ENCODE measurements around the gene IRF5. TPM values are rescaled to one million over a fixed set of nuclear protein-coding genes. Genes with fewer than 3 reads are reported as not detected.
A peak's percentile ranks its signal among the peaks of the same experiment; 100 is the strongest.

The IRF5 gene
- polyA plus RNA-seq, 4 donors: 3.3 to 17.3 (median 6.2) TPM

DNA sequence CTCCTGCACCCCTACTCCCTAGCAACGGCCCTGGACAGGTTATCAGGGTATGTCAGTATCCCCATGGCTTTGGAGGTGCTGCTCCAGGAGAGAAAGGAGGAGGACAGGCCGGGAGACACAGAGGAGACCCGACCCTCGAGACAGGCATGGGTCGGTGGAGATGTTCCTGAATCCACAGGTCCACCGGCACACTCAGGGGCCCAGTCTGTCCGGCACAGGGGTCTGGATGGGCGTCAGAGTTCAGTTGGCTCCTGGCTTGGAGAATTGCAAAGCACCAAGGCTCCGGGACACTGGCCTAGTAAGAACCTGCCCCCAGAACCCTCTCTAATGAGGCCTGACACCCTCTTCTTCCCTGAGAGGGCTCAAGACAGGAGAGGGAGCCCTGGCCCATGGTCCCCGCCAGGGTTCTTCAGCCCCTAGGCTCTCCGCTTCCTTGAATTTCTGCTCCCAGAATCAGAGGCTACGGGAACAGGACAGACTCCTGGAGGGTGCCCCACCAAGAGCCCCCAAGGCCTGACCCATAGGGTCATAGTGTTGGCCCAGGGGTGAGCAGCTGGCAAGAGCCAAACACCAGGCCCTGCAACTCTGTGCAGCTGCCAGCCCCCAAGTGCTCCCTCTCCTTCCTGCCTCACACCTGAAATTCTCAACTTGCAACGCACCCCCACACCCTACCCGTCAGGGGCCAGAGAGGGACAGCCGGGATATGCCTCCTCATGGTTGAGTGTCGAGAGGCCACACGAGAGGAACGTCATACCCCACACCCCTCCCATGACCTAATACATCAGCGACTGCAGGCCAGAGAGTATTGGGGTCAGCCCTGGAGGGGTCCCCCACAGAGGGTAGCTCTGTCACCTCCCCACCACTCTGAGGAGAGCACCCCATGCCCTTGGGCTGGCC is 5.5 kb upstream of the IRF5 start:
- no peaks in the 10 kb centered on the region for H3K27me3 ChIP-seq (ENCODE audit: control insufficient read depth in 3 of 3, insufficient read depth in 3 of 3, low read length in 3 of 3)
- DNase-seq: no peak
- FAIRE-seq: no peak
- H3K4me3 ChIP-seq (ENCODE audit: low read depth in 1 of 3, low read length in 3 of 3): no peak overlapping the region
- 89 to 93% (median 89%) methylated on average over 19 of the region's 19 CpGs for WGBS, 3 donors
- no peaks in the 10 kb centered on the region for H3K9me3 ChIP-seq (ENCODE audit: control insufficient read depth in 2 of 2, insufficient read depth in 1 of 2, low read depth in 1 of 2, low read length in 1 of 2)
- H3K4me1 ChIP-seq (ENCODE audit: control insufficient read depth in 3 of 3, insufficient read depth in 2 of 3, low read depth in 1 of 3, low read length in 2 of 3): peaks cover 0 to 17% (median 0%) of the 10 kb centered on the region in 3 donors
- no peak overlapping the region for H3K27ac ChIP-seq (ENCODE audit: low read depth in 1 of 3, low read length in 2 of 3)
- no peaks in the 10 kb centered on the region for H3K36me3 ChIP-seq (ENCODE audit: control insufficient read depth in 3 of 3, insufficient read depth in 2 of 3, low read depth in 1 of 3, low read length in 3 of 3)

GRCh38 chr7:128932862-128933179 is 4.9 kb upstream of the IRF5 start:
- Histone ChIP-seq H3K27ac (ENCODE audit: low read depth in 1 of 3, low read length in 2 of 3) (no peak overlapping the region), H3K9me3 (ENCODE audit: control insufficient read depth in 2 of 2, insufficient read depth in 1 of 2, low read depth in 1 of 2, low read length in 1 of 2) (no peaks in the 10 kb centered on the region), H3K4me3 (ENCODE audit: low read depth in 1 of 3, low read length in 3 of 3) (no peak overlapping the region), H3K4me1 (ENCODE audit: control insufficient read depth in 3 of 3, insufficient read depth in 2 of 3, low read depth in 1 of 3, low read length in 2 of 3) (peaks cover 0 to 22% (median 0%) of the 10 kb centered on the region in 3 donors), H3K27me3 (ENCODE audit: control insufficient read depth in 3 of 3, insufficient read depth in 3 of 3, low read length in 3 of 3) (peaks cover 0 to 4% (median 0%) of the 10 kb centered on the region in 3 donors), H3K36me3 (ENCODE audit: control insufficient read depth in 3 of 3, insufficient read depth in 2 of 3, low read depth in 1 of 3, low read length in 3 of 3) (no peaks in the 10 kb centered on the region)
- no peak for DNase-seq
- 64 to 80% (median 73%) methylated on average over 4 of the region's 4 CpGs for WGBS, 3 donors
- no peak for FAIRE-seq

DNA sequence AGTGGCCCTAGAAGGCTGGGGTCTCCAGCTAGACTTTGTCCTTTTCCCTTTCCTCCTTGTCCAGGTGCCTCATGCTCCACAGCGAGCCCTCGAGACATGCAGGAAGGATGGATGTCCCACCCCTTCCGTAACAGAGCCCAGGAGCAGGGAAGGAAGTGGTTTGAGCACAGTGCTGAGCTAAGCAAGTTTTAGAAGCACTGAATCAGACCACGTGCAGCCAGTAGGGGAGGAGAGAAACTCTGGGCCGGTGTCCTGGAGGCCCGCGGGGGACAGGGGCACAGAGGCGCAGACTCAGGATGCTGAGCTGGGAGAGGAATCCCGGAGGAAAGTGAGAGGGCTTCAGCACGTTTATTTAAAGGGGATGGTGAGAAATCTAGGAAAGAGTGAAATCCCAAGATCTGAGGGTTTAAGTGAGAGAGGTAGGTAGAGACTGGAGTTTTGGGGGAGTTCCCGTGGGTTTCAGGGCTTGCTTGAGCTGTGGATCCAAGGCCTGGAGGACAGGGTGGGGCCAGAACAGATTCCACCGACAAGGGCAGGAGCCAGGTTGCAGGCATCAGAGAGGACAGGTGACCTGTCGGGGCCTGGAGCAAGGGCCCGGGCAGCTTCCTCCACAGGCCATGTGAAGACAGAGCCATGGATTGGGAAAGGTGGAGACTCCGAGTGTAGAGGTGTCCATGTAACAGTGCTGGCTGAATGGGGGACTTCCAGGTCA is 4.4 kb upstream of the IRF5 start:
- 51 to 80% (median 73%) methylated on average over 15 of the region's 15 CpGs for WGBS, 3 donors
- FAIRE-seq (no peak), DNase-seq (peak in 1 of 2 donors; percentile 43)
- H3K4me1 ChIP-seq (ENCODE audit: control insufficient read depth in 3 of 3, insufficient read depth in 2 of 3, low read depth in 1 of 3, low read length in 2 of 3): peaks cover 0 to 22% (median 0%) of the 10 kb centered on the region in 3 donors
- peak overlapping the region in 1 of 3 donors; percentile 11 for H3K27ac ChIP-seq (ENCODE audit: low read depth in 1 of 3, low read length in 2 of 3)
- H3K4me3 ChIP-seq (ENCODE audit: low read depth in 1 of 3, low read length in 3 of 3): no peak overlapping the region
- no peaks in the 10 kb centered on the region for H3K36me3 ChIP-seq (ENCODE audit: control insufficient read depth in 3 of 3, insufficient read depth in 2 of 3, low read depth in 1 of 3, low read length in 3 of 3)
- peaks cover 0 to 5% (median 0%) of the 10 kb centered on the region in 3 donors for H3K27me3 ChIP-seq (ENCODE audit: control insufficient read depth in 3 of 3, insufficient read depth in 3 of 3, low read length in 3 of 3)
- no peaks in the 10 kb centered on the region for H3K9me3 ChIP-seq (ENCODE audit: control insufficient read depth in 2 of 2, insufficient read depth in 1 of 2, low read depth in 1 of 2, low read length in 1 of 2)

- FAIRE-seq (no peak), DNase-seq (no peak)
- peaks cover 0 to 14% (median 0%) of the 10 kb centered on the region in 3 donors for H3K27me3 ChIP-seq (ENCODE audit: control insufficient read depth in 3 of 3, insufficient read depth in 3 of 3, low read length in 3 of 3)
- H3K9me3 ChIP-seq (ENCODE audit: control insufficient read depth in 2 of 2, insufficient read depth in 1 of 2, low read depth in 1 of 2, low read length in 1 of 2): no peaks in the 10 kb centered on the region
- peak overlapping the region in 2 of 3 donors; percentile 9 to 17 for H3K27ac ChIP-seq (ENCODE audit: low read depth in 1 of 3, low read length in 2 of 3)
- peaks cover 0 to 31% (median 0%) of the 10 kb centered on the region in 3 donors for H3K4me1 ChIP-seq (ENCODE audit: control insufficient read depth in 3 of 3, insufficient read depth in 2 of 3, low read depth in 1 of 3, low read length in 2 of 3)
- 73 to 79% (median 73%) methylated on average over 14 of the region's 14 CpGs for WGBS, 3 donors
- H3K4me3 ChIP-seq (ENCODE audit: low read depth in 1 of 3, low read length in 3 of 3): no peak overlapping the region
- H3K36me3 ChIP-seq (ENCODE audit: control insufficient read depth in 3 of 3, insufficient read depth in 2 of 3, low read depth in 1 of 3, low read length in 3 of 3): no peaks in the 10 kb centered on the region
Measured at GRCh38 chr7:128934361-128935341, 3.1 kb upstream of the IRF5 start.

GRCh38 chr7:128935342-128935730 is 2.4 kb upstream of the IRF5 start:
- peaks cover 0 to 31% (median 0%) of the 10 kb centered on the region in 3 donors for H3K4me1 ChIP-seq (ENCODE audit: control insufficient read depth in 3 of 3, insufficient read depth in 2 of 3, low read depth in 1 of 3, low read length in 2 of 3)
- H3K27ac ChIP-seq (ENCODE audit: low read depth in 1 of 3, low read length in 2 of 3): peak overlapping the region in 2 of 3 donors; percentile 5 to 17
- WGBS, 3 donors: 16 to 45% (median 33%) methylated on average over 6 of the region's 6 CpGs
- H3K9me3 ChIP-seq (ENCODE audit: control insufficient read depth in 2 of 2, insufficient read depth in 1 of 2, low read depth in 1 of 2, low read length in 1 of 2): no peaks in the 10 kb centered on the region
- no peaks in the 10 kb centered on the region for H3K36me3 ChIP-seq (ENCODE audit: control insufficient read depth in 3 of 3, insufficient read depth in 2 of 3, low read depth in 1 of 3, low read length in 3 of 3)
- FAIRE-seq: no peak
- no peak overlapping the region for H3K4me3 ChIP-seq (ENCODE audit: low read depth in 1 of 3, low read length in 3 of 3)
- no peak for DNase-seq
- peaks cover 0 to 19% (median 0%) of the 10 kb centered on the region in 3 donors for H3K27me3 ChIP-seq (ENCODE audit: control insufficient read depth in 3 of 3, insufficient read depth in 3 of 3, low read length in 3 of 3)

- H3K4me3 ChIP-seq (ENCODE audit: low read depth in 1 of 3, low read length in 3 of 3): no peak overlapping the region
- no peaks in the 10 kb centered on the region for H3K9me3 ChIP-seq (ENCODE audit: control insufficient read depth in 2 of 2, insufficient read depth in 1 of 2, low read depth in 1 of 2, low read length in 1 of 2)
- DNase-seq (no peak), FAIRE-seq (no peak)
- H3K27ac ChIP-seq (ENCODE audit: low read depth in 1 of 3, low read length in 2 of 3): peak overlapping the region in 1 of 3 donors; percentile 20
- peaks cover 0 to 19% (median 0%) of the 10 kb centered on the region in 3 donors for H3K27me3 ChIP-seq (ENCODE audit: control insufficient read depth in 3 of 3, insufficient read depth in 3 of 3, low read length in 3 of 3)
- H3K4me1 ChIP-seq (ENCODE audit: control insufficient read depth in 3 of 3, insufficient read depth in 2 of 3, low read depth in 1 of 3, low read length in 2 of 3): peaks cover 0 to 31% (median 0%) of the 10 kb centered on the region in 3 donors
- no peaks in the 10 kb centered on the region for H3K36me3 ChIP-seq (ENCODE audit: control insufficient read depth in 3 of 3, insufficient read depth in 2 of 3, low read depth in 1 of 3, low read length in 3 of 3)
- WGBS, 3 donors: 82 to 94% (median 91%) methylated on average over 4 of the region's 4 CpGs
Measured at GRCh38 chr7:128936798-128937197, 929 bp upstream of the IRF5 start.

- peak overlapping the region in 1 of 3 donors; percentile 60 for H3K27ac ChIP-seq (ENCODE audit: low read depth in 1 of 3, low read length in 2 of 3)
- no peaks in the 10 kb centered on the region for H3K36me3 ChIP-seq (ENCODE audit: control insufficient read depth in 3 of 3, insufficient read depth in 2 of 3, low read depth in 1 of 3, low read length in 3 of 3)
- H3K27me3 ChIP-seq (ENCODE audit: control insufficient read depth in 3 of 3, insufficient read depth in 3 of 3, low read length in 3 of 3): peaks cover 0 to 19% (median 0%) of the 10 kb centered on the region in 3 donors
- 65 to 71% (median 70%) methylated on average over 14 to 17 of the region's 17 CpGs for WGBS, 3 donors
- H3K4me3 ChIP-seq (ENCODE audit: low read depth in 1 of 3, low read length in 3 of 3): peak overlapping the region in 2 of 3 donors; percentile 29 to 66
- H3K9me3 ChIP-seq (ENCODE audit: control insufficient read depth in 2 of 2, insufficient read depth in 1 of 2, low read depth in 1 of 2, low read length in 1 of 2): no peaks in the 10 kb centered on the region
- FAIRE-seq (no peak), DNase-seq (no peak)
- peaks cover 0 to 31% (median 0%) of the 10 kb centered on the region in 3 donors for H3K4me1 ChIP-seq (ENCODE audit: control insufficient read depth in 3 of 3, insufficient read depth in 2 of 3, low read depth in 1 of 3, low read length in 2 of 3)
Measured at GRCh38 chr7:128937271-128937646, 468 bp upstream of the IRF5 start.
